ENCODE data around the gene PRPSAP1.
"Not testable (repeated sequence)": the region's sequence is repeated elsewhere in the genome, so short reads cannot be mapped to it uniquely, and the experiment has no call there.

Gene PRPSAP1

DNA sequence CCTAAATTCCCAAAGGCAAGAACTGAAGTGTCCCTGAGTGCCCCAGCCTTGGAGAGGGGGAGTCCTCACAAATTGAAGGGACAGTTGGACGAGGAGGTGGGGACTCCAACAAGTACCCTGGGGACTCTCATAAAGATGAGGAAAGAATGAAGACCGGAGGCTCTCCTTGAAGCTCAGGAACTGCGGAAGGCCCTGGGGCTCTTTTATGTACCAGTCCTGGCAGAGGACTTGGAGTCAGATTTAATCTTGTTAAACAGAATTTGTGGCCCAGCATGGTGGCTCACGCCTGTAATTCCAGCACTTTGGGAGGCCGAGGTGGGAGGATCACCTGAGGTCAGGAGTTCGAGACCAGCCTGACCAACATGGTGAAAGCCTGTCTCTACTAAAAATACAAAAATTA is 6.1 kb upstream of the PRPSAP1 start:
- DNase-seq = not testable (repeated sequence)

DNA sequence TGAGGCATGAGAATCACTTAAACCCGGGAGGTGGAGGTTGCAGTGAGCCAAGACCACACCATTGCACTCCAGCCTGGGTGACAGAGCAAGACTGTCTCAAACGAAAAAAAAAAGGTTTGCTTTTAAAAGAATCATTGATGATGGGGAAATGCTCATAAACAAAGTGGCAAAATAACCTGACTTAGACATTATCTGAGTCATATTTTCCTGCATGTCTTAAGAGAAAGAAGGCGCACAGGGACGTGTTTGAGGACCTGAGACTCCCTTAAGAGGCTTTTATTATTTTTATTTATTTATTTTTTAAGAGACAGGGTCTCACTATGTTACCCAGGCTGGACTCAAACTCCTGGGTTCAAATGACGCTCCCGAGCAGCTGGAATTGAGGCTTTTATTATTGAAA is 5.7 kb upstream of the PRPSAP1 start:
- DNase-seq = no peak

DNA sequence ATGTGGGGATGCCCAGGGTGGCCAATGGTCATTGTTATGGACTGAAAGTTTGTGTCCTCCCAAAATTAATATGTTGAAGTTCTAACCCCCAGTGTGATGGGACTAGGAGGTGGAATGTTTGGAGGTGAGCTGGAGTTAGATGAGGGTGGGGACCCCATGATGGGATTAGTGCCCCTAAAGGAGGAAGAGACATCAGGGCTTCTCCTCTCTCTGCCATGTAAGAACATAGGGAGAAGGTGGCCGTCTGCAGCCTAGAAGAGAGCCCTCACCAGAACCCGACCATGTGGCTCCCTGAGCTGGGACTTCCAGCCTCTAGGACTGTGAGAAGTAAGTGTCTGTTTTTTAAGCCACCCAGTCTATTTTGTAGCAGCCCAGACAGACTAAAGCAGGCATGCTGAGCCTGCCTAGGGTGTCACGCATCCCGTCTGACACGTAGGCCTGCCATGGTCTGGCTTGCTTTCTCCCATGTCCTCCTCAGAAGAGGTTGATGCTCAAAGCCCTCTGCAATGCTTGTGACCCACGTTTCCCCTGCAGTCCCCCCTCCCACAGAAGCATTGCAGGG is 4.0 kb upstream of the PRPSAP1 start:
- DNase-seq = no peak

DNA sequence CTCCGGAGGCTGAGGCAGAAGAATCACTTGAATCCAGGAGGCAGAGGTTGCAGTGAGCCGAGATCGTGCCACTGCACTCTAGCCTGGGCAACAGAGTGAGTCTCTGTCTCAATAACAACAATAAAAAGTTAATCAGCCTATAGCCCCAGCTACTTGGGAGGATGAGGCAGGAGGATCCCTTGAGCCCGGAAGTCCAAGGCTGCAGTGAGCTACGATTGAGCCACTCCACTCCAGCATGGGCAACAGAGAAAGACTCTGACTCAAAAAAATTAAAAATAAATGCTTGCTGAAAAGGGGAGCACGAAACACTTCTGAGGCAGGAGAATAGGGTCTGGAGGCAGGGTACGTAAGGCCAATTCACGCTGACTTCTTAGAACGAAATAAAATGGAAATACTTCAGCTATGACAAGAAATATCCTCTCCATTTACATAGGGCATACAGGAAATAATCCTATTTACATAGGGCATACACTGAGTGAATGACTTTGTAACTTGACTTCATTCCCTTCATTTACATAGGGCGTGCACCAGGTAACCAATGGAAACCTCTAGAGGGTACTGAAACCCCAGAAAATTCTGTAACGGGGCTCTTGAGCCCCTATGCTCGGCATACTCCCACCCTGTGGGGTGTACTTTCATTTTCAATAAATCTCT is 3.2 kb upstream of the PRPSAP1 start:
- DNase-seq = no peak

DNA sequence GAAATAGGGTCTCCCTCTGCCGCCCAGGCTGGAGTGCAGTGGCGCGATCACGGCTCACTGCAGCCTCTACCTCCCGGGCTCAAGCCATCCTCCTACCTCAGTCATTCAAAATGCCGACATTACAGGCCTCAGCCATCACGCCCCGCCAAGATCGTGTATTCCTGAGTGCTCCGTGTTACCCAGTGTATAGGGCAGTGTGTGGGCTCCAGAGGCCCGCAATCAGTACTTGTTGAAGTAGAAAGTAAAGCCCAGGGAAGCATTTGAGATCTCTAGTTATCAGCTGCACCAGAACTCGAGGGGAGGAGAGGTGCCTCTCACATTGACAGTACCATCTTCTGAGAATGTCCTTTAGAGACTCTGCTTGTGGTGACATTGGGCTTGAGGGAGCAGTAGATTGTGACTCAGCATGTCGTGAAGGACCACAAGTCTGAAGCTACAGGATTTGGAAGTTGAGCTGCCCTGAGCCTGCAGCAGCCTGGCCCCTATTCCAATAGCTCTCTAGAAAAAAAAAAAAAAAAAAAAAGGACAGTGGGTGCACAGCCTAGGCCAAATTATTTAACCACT is 1.1 kb upstream of the PRPSAP1 start:
- no peak for DNase-seq

DNA sequence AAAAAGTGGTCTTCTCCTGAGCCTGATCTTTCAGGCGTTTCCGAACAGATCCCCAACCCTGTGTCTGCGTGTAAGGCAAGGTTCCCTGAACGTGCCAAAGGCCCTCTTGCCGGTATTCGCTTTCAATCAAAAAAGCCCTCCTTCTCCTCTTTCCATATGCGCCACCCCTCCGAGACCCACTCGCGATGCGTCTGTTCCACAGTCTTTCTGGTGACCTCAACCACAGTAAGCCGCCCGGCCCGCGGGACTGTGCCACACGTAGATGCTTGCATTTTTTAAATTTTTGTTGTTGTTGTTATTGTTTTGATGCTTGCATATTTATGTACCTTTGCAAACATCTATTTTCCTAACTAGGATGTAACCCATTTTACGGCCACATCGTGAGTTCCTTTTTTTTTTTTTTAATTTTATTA is 607 bp upstream of the PRPSAP1 start:
- no peak for DNase-seq

DNA sequence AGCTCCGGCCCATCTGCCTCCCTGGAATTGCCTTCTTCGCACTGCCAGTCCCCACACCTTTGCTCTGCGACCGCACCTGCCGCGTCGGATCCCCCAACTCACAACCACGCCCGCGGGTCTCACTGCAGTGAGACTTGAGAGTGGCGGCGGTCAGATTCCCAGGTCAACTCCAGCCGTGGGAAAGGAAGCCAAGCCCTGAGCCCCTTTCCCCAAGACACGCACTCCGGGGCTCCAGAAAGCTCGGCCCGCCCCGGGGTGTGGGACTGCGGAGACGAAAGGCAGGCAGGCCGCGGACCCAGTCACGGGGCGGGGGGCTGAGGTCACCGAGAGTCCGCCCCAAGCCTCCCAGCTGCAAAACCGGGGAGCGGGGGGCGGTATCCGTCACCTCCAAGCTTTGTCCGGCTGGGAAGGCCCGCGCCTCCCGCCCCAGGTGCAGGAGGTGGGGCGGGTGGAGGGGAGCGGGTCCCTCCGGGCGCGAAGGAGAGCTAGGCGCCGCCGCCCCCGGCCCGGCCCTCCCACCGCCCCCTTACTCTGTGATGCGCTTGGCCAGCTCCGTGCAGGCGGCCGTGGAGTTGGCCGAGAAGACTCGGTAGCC is 615 bp downstream of the PRPSAP1 start:
- no peak for DNase-seq

DNA sequence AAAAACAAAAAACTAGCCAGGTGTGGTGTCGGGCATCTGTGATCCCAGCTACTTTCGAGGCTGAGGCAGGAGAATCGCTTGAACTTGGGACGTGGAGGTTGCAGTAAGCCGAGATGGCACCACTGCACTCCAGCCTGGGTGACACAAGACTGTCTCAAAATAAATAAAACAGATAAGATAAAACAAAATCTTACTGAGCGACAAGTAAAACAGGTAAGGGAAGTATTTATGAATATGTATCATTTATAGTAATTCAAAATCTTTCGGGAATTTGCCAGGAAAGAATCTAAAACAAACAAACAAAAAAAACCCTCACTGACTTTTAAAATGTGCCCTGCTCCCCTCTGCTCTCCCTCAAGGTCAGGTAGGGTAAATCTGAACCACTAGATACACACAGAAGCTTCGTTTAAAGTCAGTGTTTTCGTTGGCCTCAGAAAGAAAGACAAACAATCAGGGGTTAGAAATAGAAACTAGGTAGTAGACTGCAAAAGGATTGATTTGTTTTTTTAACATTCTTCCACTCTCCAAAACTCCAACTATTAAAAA is 2.1 kb downstream of the PRPSAP1 start:
- no peak for DNase-seq

DNA sequence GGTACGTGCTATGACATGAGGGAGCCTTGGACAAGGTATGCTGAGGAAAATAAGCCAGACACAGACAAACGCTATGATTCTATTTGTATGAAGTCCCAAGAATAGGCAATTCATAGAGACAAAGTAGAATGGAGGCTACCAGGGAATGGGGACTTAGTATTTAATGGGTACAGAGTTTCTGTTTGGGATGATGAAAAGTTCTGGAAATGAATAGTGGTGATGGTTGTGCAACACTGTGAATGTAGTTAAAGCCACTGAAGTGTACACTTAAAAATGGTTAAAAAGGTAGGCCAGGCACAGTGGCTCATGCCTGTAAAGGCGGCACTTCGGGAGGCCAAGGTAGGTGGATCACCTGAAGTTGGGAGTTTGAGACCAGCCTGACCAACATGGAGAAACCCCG is 3.3 kb downstream of the PRPSAP1 start:
- no peak for DNase-seq

DNA sequence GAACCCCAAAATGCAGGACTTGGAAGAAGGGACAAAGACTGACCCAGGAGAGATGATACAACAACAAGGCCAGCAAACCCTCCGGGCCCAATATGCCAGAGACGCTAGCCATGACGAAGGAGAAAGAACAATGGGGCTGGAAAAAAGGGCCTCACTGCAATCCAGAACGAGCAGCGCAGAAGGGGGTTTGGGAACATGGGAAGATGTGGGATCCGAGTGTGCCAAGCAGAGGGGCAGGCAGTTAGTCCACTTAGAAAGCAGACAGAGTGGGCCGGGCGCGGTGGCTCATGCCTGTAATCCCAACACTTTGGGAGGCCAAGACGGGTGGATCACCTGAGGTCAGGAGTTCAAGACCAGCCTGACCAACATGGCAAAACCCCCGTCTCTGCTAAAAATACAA is 6.8 kb downstream of the PRPSAP1 start:
- not testable (repeated sequence) for DNase-seq

DNA sequence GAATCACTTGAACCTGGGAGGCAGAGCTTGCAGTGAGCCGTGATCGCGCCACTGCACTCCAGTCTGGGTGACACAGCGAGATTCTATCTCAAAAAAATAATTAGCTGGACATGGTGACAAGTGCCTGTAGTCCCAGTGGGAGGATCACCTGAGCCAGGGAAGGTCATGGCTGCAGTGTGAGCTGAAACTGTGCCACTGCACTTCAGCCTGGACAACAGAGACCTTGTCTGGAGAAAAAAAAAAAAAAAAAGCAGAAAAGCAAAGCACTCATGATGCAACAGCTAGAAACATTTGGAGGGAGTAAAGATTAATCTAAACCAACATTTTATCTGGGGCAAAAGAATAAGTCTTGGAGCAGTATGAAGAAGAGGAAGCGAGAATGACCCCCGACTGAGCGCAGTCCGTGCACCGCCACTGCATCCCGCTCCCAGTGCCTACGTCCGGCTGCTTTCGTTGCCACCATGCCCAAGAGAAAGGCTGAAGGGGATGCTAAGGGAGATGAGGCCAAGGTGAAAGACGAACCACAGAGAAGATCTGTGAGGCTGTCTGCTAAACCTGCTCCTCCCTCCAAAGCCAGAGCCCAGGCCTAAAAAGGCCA is 8.2 kb downstream of the PRPSAP1 start:
- DNase-seq = no peak

DNA sequence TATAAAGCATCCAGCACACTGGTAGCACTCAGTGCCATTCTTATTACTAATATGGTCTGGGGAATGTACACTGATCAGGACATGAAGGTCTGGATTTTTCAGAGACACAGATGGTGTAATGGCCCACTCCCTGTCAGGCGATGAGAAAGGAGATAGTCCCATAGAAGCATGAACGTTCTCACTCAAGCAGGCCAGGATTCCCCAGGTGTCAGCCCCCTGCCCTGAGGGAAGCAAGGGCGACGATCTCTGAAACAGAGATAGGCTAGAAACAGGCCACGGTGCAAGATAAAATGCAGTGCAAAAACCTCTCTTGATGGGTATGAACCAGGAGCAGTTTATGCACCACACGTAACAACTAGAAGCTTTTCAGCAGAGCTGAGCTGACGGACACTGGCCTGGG is 10.6 kb downstream of the PRPSAP1 start:
- DNase-seq = no peak

DNA sequence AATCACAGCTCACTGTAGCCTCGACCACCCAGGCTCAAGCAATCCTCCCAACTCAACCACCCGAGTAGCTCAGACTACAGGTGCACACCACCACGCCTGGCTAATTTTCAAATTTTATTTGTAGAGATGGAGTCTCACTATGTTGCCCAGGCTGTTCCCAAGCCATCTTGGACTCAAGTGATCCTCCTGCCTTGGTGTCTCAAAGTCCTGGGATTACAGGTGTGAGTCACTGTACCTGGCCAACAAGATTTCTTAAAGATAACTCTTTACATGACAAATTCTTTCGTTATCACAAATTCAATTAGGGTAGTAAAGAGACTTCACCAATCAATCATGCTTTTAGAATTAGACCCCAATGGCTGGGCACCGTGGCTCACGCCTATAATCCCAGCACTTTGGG is 12.4 kb downstream of the PRPSAP1 start:
- DNase-seq = no peak

DNA sequence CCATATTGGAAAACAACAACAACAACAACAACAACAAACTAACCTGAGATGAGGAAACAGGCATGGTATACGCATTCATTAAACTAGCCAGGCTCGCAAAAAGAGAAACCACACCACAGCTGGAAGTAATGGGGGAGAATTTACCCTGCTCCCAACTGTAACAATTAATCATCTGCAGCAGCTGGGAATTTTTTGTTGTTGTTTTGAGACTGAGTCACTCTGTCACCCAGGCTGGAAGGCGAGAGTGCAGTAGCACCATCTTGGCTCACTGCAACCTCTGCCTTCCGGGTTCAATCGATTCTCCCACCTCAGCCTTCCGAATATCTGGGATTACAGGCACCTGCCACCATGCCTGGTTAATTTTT is 16.3 kb downstream of the PRPSAP1 start:
- DNase-seq = no peak

DNA sequence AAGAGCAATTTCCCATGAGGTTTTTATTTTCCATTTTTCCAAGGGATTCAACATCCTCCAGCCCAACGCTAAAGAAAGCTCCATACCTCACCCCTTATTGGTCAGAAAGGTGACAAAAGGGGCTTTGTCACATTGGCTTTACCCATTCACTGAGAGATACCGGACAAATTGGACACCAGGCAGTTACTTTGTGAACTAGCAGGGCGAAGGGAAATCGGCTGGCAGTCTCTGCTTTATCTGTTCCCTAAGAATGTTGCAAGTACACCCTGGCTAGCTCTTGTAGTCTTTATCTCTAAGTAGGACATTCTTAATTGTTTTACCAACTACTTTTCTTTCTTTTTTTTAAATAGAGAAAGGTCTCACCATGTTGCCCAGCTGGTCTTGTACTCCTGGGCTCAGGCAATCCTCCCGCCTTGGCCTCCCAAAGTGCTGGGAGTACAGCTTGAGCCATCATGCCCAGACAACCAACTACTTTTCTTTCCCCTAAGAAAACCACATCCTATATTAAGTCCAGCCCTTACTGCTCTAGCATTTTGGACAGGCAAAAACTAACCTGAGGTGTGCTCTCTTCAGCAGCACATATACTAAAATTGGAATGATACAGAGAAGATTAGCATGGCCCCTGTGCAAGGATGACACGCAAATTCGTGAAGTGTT is 16.8 kb downstream of the PRPSAP1 start:
- no peak for DNase-seq

DNA sequence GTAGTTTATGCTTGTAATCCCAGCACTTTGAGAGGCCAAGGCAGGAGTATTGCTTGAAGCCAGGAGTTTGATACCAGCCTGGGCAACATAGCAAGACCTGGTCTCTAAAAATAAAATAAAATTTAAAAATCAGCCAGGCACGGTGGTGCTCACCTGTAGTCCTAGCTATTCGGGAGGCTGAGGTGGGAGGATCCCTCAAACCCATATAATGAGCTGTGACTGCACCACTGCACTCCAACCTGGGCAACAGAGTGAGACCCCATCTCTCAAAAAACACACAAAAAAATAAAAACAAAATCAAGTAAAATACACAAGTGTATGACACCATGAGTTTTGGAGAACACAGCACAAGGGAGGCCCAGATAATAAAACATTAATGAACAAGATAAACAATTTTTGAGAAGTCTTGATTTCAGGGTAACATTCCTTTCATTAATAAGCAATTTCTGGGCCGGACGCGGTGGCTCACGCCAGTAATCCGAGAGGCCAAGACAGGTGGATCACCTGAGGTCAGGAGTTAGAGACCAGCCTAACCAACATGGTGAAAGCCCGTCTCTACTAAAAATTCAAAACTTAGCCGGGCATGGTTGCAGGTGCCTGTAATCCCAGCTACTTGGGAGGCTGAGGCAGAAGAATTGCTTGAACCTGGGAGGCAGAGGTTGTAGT is 17.9 kb downstream of the PRPSAP1 start:
- DNase-seq = no peak

DNA sequence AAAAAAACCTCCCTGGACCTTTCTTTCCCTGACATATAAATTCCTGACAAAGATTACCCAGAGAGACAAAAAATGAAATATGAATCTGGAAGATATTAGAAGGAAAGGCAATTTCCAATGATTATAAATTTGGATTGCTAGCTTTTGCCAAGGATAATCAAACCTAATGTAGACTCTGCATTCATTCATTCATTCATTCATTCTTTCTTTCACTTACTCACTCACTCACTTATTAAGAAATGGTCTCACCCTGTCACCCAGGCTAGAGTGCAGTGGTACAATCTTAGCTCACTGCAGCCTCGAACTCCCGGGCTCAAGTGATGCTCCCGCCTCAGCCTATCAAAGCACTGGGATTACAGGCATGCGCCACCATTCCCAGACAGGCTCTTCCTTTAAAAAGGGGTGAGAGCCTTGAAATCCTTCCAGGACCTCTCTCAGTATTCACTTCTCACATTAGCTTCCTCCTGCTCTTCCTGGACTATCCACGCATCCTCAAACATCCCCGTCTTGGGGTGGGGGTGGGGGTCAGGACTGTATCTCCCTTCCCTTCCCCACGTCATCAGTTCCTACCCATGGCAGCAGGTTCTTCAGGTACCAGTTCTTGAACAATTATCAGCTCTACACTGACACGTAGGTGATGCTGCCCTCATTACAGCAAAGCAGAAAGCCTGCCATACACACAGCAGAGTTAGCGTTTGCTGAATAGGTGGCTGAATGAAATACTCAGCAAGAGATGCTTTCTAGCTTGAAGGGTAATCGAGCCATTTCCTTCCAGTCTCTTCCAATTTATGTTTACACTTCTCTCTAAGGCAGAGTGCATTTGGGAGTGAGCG is 19.8 kb downstream of the PRPSAP1 start:
- no peak for DNase-seq

DNA sequence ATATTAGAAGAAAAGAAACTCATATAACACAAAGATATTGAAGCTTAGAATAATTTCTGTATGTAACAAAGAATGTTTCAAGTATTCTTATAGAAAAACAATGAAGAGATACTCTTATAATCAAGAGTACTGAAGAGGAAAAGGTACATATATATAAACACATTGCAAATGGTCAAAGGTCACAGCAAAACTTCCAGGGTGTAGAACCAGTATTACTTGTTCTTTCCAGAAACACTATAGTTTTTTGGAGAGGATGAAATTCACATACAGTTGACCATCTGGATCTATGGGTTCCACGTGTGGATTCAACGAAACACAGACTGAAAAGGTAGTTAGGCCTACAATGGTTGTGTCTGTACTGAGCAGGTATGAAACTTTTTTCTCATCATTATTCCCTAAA is 22.6 kb downstream of the PRPSAP1 start:
- no peak for DNase-seq

DNA sequence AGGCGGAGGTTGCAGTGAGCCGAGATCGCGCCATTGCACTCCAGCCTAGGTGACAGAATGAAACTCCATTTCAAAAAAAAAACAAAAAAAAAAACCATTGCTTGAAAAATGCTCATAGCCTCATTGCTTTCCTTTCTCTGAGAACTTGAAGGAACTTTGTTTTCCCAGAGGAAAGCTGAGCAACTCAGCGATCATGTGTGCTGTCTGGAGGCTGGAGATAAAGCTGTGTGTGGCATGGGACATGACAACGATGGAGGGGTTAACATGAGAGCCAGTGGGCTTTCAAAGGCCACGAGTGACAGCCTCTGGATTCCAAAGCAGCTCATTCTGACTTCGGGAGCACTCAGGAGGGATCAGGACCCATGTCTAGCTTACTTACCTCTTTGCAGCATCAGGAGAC is 24.1 kb downstream of the PRPSAP1 start:
- DNase-seq = no peak

DNA sequence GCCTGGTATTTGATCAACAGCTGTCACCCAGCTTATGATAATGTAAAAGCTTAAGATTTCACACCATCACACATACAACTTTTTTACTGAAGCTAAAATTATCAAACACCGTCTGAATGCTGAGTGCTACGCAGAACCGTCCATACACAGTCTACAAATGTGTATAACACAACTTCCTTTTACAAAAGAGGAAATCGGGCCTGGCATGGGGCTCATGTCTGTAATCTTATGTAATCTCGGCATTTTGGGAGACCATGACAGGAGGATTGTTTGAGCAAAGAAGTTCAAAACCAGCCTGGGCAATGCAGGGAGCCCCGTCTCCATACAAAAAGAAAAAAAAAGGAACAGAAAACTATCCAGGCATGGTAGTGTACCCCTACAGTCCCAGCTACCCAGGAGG is 26.0 kb downstream of the PRPSAP1 start:
- DNase-seq = no peak

DNA sequence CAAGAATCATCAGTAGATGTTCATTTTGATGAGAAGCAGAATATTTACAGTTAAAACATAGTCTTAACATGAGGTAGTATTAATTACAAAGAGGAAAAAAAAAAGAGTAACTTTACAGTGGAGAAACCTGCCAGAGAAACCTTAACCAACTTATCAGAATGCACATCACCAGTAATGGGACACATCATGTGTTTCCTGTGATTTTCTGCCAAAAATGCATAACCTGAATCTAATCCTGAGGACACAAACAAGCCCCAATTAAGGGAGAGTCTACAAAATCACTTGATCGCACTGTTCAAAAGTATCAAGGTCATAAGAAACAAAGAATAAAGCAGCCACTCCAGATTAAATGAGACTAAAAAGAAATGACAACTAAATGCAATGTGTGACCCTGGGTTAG is 27.4 kb downstream of the PRPSAP1 start:
- DNase-seq = no peak

DNA sequence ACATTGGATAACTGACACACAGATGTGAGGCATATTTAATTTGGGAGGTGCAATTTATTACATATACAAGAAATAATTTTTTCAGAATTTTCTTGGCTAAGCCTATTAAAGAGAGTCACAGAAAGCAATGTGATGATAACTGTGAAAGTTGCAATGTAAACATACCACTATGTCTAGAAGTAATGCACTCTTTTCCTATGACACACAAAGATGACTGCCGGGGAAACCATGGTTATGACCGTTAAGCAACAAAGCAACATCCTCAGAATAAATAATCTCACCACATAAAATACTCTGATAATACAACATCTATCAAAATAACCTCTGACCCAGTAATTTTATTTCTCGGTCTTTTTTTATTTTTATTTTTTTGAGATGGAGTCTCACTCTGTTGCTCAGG is 35.1 kb downstream of the PRPSAP1 start:
- no peak for DNase-seq
